SU-DHL-6 (cell line): ENCODE measurements around the gene SRGAP2B.
"Not testable (repeated sequence)": the region's sequence is repeated elsewhere in the genome, so short reads cannot be mapped to it uniquely, and the experiment has no call there.

Experiments
- EZH2phosphoT487 ChIP-seq: fragments of 200-600 bp; sonication (generic), shearing (Covaris generic); conservative IDR thresholded peaks from 2 replicates; pipeline ENCODE4 v1.6.1; 2018; ENCODE audit warnings: mild to moderate bottlenecking, antibody characterized with exemption, low read length, moderate library complexity, mixed read lengths
- TF ChIP-seq, protein P1 (sequence below): fragments of 200-600 bp; sonication (generic); IDR thresholded peaks from one replicate; pipeline ENCODE4 v1.5.1; 2017; ENCODE audit warnings: antibody characterized with exemption, mild to moderate bottlenecking, low read length, moderate library complexity; ENCODE audit not compliant: insufficient read depth, poor library complexity, severe bottlenecking

DNA sequence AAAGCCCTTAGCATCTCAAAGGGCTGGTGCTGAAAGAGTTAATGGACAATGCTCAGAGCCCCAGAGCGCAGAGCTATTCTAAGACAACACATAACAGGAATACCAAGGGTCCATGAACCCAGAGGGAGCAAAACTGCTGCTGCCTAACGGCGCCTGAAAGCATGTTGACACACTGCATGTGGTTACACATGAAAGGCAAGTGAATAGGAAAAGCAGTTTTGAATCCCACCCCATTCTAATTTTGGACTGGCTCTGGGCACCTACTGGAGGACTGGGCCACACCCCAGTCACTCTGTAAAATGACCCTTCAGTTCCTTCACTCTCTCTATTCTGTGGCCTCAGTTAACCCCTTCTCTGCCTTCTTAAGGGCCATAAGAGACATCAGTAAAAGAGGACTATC lies 123.2 kb downstream of the SRGAP2B start:
- TF ChIP-seq, protein P1, sequence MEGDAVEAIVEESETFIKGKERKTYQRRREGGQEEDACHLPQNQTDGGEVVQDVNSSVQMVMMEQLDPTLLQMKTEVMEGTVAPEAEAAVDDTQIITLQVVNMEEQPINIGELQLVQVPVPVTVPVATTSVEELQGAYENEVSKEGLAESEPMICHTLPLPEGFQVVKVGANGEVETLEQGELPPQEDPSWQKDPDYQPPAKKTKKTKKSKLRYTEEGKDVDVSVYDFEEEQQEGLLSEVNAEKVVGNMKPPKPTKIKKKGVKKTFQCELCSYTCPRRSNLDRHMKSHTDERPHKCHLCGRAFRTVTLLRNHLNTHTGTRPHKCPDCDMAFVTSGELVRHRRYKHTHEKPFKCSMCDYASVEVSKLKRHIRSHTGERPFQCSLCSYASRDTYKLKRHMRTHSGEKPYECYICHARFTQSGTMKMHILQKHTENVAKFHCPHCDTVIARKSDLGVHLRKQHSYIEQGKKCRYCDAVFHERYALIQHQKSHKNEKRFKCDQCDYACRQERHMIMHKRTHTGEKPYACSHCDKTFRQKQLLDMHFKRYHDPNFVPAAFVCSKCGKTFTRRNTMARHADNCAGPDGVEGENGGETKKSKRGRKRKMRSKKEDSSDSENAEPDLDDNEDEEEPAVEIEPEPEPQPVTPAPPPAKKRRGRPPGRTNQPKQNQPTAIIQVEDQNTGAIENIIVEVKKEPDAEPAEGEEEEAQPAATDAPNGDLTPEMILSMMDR = not testable (repeated sequence)
- TF ChIP-seq EZH2phosphoT487 = not testable (repeated sequence)
